Hematopoietic multipotent progenitor cell treated with erythropoietin and hydrocortisone succinate and interleukin-3 and kit ligand, for 17 days (in vitro differentiated cells): ENCODE measurements around the gene ADPRM.
"Not testable (repeated sequence)": the region's sequence is repeated elsewhere in the genome, so short reads cannot be mapped to it uniquely, and the experiment has no call there.

Experiments used
- DNase-seq: peaks from one replicate; pipeline ENCODE4 v3.0.0-alpha.2; 2015; ENCODE audit warnings: low spot score

Gene ADPRM

GRCh38 chr17:10699856-10700255, 2.5 kb downstream of the ADPRM start:
- no peak for DNase-seq

- no peak for DNase-seq
Measured at GRCh38 chr17:10702574-10702973, 5.2 kb downstream of the ADPRM start.

- no peak for DNase-seq
Measured at GRCh38 chr17:10705727-10706126, 8.3 kb downstream of the ADPRM start.

DNA sequence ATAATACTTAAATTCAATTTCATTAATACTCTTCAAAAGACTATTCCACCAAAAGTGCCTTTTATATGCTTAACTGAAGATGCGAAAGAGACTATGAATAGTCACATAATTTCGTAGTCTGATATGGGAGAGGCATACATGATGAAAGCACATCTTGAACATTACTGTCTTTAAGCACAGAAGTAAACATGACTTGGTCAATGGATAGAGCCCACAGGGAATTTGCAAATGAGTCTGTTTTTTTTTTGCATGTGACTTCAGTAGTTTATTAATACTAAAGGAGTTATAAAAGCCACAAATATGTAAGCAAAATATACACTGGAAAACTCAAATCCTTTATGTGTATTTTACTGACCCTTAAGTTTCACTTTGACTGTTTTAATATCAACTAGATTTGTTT, 15.9 kb downstream of the ADPRM start:
- no peak for DNase-seq

DNA sequence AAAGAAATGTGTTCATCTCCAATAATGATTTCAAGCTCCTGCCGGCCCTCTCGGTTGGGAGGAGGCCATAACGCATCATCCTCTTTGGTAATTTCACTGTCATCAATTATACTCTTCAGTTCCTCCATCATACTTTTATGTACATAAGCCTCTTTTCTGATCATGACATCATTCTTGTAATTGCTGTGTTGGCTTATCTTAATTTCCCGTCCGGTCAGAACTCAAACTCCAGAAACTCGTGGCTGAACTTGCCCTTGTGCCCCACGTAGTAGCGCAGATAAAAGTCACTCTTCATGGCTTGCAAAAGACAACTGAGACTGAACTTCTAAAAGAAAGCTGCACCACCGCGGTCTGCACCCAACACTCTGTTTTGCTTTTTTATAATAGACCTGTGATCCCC, 18.8 kb downstream of the ADPRM start:
- DNase-seq = no peak

DNA sequence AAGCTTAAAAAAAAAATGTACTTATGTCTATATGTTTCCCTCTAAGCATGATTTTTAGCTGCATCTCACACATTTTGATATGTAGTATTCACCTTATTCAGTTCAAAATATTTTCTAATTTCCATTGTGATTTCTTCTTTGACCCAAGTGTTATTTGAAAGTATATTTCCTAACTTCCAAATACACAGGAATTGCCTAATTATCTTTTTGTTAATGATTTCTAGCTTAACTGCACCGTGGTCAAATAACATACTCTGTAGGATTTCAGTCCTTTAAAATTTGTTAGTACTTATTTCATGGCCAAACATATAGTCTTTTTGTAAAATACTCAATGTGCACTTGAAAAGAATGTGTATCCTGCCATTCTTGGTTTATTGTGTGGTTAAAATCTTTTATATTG, 21.2 kb downstream of the ADPRM start:
- DNase-seq = no peak

GRCh38 chr17:10724546-10725195, 27.3 kb downstream of the ADPRM start:
- DNase-seq = no peak

DNA sequence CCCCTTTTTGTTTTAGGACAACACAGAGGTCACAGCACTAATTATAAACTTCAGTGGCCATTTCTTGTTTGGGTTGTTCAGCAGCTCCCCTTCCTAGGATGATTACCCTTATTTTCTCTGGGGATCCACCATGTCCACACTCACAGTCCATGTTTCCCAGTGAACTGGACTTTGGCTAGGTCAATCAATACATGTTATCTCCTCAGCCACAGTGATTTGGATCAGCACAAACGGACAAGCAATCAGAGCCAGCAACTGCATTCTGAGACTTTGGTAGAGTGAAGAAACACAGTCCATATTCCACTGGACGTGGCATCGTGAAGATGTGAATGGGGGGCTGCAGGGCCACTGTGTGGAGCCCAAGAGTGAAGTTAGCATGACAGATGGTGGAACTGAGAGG, 27.9 kb downstream of the ADPRM start:
- DNase-seq = no peak

DNA sequence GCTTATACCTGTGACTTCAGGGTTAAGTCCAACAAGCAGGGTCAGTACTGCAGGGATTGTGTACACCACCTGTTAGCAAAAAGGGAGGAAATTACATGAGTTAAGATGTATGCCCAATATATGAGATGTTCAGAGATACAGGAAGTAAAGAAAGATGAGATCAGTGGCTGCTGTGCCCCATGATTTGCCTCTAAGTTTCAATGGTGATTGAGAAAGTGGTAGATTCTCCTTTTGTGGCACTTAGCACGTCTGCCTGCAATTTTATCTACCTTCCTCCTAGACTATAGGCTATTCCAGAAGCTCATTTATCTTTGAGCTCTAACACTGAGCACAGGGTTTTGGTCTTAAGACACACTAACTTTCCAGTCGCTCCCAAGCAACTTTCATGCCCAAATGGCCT, 28.8 kb downstream of the ADPRM start:
- DNase-seq = no peak

GRCh38 chr17:10727192-10727591, 29.8 kb downstream of the ADPRM start:
- no peak for DNase-seq

DNA sequence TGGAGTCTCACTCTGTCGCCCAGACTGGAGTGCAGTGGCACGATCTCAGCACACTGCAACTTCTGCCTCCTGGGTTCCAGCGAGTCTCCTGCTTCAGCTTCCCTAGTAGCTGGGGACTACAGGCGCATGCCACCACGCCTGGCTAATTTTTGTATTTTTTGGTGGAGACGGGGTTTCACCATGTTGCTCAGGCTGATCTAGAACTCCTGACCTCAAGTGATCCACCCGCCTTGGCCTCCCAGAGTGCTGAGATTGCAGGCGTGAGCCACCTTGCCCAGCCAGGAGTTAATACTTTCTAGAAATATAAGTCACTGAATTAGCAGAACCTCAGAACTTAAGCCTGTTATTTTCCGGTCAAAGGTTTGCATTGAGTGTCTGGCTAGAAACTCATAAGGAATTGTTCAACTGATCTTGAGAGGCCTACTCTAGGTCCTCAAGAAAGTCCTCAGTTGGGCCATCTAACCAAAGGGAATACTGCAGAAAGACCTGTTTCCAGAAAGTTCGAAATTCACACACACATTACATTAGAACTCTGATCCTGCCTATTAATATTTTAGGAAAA, 31.0 kb downstream of the ADPRM start:
- DNase-seq = no peak

DNA sequence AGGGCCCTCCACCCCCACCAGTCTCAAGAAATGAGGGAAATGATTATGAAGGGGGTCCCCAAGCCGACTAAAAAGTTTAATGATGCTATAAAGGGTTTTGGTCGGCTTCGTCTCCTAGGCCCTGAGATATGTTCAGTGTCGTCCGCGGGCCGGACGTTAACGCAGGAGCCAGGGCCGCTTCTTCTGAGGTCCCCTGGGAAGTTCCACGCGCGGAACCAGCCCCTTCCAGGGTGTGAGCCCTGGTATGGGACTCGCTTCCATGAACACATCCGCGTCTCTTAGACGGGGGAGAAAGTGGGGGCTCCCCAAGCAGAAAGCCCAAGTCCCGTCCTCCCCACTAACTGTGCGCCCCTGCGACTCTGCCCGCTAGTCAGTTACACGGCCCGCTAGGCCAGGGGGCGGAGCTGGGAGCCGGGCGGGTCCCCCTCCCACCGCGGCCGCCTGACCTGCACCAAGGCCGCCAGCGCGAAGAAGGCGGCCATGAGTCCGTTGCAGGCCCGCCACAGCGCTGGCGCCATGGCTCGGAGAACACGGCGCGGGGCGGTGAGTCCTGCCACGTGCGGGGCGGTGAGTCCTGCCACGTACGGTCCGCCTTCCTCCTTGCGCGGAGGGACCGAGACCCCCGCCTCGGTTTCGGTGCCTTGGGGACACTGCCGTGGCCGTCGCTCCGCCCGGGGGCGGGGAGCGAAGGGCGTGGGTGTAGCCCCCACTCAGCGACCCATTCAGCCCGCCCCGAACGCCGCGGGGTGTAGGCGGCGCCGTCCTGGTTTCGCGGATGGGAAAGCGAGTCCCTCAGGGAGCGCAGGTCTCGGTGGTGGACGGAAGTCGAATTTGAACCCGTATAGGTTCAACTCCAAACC, 32.2 kb downstream of the ADPRM start, which contains the start of gene TMEM220:
Gene TMEM220, minus strand, starts transcription at position 690 of the 860 bp plus-strand sequence. Its CDS starts 172 bp downstream, at position 518.
- no peak for DNase-seq

- not testable (repeated sequence) for DNase-seq
Measured at GRCh38 chr17:10730247-10730646, 32.9 kb downstream of the ADPRM start.

DNA sequence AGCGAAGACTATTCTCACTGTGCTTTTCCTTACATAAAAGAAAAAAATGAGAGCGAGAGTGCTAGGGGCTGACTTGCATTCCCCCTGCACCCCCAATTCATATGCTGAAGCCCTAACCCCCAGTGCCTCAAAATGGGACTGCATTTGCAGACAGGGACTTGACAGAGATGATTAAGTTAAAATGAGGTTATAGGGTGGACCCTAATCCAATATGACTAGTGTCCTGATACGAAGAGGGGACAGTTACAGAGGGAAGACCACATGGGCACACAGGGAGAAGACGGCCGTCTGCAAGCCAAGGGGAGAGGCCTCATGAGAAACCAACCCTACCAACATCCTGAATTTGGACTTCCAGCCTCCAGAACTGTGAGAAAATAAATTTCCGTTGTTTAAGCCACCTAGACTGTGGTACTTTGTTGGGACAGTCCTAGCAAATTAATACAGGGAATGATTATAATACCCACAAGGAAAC, 34.0 kb downstream of the ADPRM start:
- DNase-seq = no peak

DNA sequence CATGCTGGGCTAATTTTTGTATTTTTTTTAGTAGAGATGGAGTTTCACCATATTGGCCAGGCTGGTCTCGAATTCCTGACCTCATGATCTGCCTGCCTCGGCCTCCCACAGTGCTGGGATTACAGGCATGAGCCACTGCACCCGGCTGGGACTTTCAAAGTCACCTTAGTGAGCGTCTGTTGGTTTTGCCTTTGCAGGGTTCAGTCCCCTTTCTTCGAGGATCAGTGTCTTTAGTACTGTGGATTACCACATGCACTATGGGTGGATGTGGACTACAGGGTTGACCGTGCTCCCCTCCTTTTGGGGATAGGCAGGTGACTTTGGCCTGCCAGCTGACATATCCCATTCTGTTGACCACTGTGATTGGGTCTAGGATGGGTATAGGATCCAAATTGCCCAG, 34.7 kb downstream of the ADPRM start:
- DNase-seq = not testable (repeated sequence)

- DNase-seq = no peak
Measured at GRCh38 chr17:10733666-10734065, 36.3 kb downstream of the ADPRM start.

- no peak for DNase-seq
Measured at GRCh38 chr17:10735251-10735650, 37.9 kb downstream of the ADPRM start.

GRCh38 chr17:10735821-10736220, 38.4 kb downstream of the ADPRM start:
- no peak for DNase-seq

- DNase-seq = peak; percentile 12
Measured at GRCh38 chr17:10737168-10737622, 39.8 kb downstream of the ADPRM start.

DNA sequence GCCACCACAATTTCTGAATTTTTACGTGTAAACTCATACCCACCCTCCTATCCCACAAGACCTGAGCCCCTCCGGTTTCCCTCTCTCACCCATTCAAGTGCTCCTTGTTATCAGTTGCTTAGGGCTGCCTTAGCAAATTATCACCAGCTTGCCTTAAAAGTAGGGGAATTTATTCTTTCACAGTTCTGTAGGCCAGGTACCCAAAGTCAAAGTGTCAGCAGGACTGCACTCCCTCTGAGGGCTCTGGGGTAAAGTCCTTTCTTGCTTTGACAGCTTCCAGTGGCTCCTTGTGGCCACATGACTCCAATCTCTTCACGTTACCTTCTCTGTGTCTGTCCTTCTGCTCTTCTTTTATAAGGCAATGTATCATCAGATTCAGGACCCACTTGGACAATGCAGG, 40.3 kb downstream of the ADPRM start:
- no peak for DNase-seq

DNA sequence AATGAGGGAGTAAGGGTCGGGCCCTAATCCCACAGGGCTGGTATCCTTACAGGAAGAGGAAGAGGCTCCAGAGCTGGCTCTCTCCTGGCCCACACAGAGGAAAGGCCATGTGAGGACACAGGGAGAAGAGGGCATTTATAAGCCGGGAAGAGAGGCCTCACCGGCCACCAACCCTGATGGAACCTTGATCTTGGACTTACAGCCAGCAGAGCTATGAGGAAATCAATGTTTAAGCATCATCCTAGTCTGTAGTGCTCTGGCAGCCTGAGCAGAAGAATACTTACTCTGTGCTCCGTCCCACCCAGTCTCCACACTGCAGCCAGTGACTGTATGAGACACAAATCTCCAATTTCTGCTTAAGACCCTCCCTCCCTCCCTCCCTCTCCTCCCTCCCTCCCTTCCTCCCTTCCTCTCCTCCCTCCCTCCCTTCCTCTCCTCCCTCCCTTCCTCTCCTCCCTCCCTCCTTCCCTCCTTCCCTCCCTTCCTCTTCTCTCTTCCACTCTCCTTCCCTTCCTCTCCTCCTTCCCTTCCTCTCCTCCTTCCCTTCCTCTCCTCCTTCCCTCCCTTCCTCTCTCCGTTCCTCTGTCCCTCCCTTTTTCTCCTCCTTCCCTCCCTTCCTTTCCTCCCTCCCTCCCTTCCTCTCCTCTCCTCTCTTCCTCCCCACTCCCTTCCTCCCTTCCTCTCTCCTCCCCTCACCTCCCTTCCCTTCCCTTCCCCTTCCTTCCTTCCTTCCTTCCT, 41.3 kb downstream of the ADPRM start:
- DNase-seq = no peak

GRCh38 chr17:10739386-10739785, 42.0 kb downstream of the ADPRM start:
- no peak for DNase-seq
